K562 (cell line): ENCODE data around the gene SNX9. TPM values are rescaled to one million over a fixed set of nuclear protein-coding genes. Genes with fewer than 3 reads are reported as not detected.

ENCODE experiments used
- CHD1 ChIP-seq: fragments of 200-600 bp; sonication (generic); IDR thresholded peaks from one replicate; pipeline ENCODE4 v1.6.1; 2012; ENCODE audit warnings: mild to moderate bottlenecking, moderate library complexity, low read length, inconsistent platforms
- E2F5 ChIP-seq: sonication (generic); formaldehyde crosslinking; IDR thresholded peaks from 2 replicates; pipeline ENCODE4 v1.8.0; 2022; ENCODE audit warnings: mild to moderate bottlenecking, missing genetic modification reagents
- E4F1 ChIP-seq: fragments of 250-450 bp; sonication (Bioruptor Pico); IDR thresholded peaks from 2 replicates; pipeline ENCODE4 v1.5.0; 2021; ENCODE audit warnings: mild to moderate bottlenecking, borderline replicate concordance
- ELF1 ChIP-seq: fragments of 200-800 bp; sonication (Bioruptor generic); IDR thresholded peaks from 2 replicates; pipeline ENCODE4 v1.6.1; 2016; ENCODE audit warnings: missing genetic modification characterization, missing compliant biosample characterization
- ESRRA ChIP-seq: fragments of 450-650 bp; IDR thresholded peaks from 2 replicates; pipeline ENCODE4 v1.6.1; 2014; ENCODE audit warnings: low read depth, mild to moderate bottlenecking, moderate library complexity, borderline replicate concordance
- KLF13 ChIP-seq: fragments of 450-650 bp; IDR thresholded peaks from 2 replicates; pipeline ENCODE4 v1.6.1; 2016; ENCODE audit warnings: missing genetic modification characterization, low read depth, mild to moderate bottlenecking, missing compliant biosample characterization, moderate library complexity, borderline replicate concordance
- MECOM ChIP-seq: fragments of 250-450 bp; sonication (Bioruptor Pico); IDR thresholded peaks from 2 replicates; pipeline ENCODE4 v1.8.0; 2022; ENCODE audit warnings: inconsistent platforms
- RBM25 ChIP-seq: fragments of 200-400 bp; formaldehyde crosslinking; IDR thresholded peaks from 2 replicates; pipeline ENCODE4 v1.6.1; 2018; ENCODE audit warnings: low read length, low read depth, moderate library complexity; ENCODE audit not compliant: severe bottlenecking
- RCOR1 ChIP-seq, 2 experiments: IDR thresholded peaks; 2 replicates each; pipeline ENCODE4 v1.6.1; 2012; ENCODE audit warnings: low read depth in 2 of 2, low read length in 2 of 2, borderline replicate concordance in 1 of 2, improper control_type of control experiment in 1 of 2
- THRAP3 ChIP-seq: fragments of 450-650 bp; IDR thresholded peaks from 2 replicates; pipeline ENCODE4 v1.6.1; 2016; ENCODE audit warnings: mild to moderate bottlenecking, inconsistent platforms, borderline replicate concordance
- TSHZ1 ChIP-seq: fragments of 250-450 bp; sonication (Bioruptor Pico); IDR thresholded peaks from 2 replicates; pipeline ENCODE4 v1.4.0; 2020; ENCODE audit warnings: mild to moderate bottlenecking, moderate library complexity
- XRCC3 ChIP-seq: fragments of 450-650 bp; IDR thresholded peaks from 2 replicates; pipeline ENCODE4 v1.6.1; 2017; ENCODE audit warnings: mild to moderate bottlenecking, moderate library complexity
- ZC3H11A ChIP-seq: IDR thresholded peaks from 2 replicates; pipeline ENCODE4 v1.6.1; 2012; ENCODE audit warnings: low read depth, low read length, improper control_type of control experiment
- ZNF146 ChIP-seq: IDR thresholded peaks from one replicate; pipeline ENCODE4 v1.6.1; 2018; ENCODE audit warnings: missing compliant biosample characterization; ENCODE audit not compliant: unreplicated experiment
- polyA plus RNA-seq, 8 experiments: library from polyadenylated mRNA; depleted of rRNA in 4 of 8; stranded (reverse) in 5 of 8; unstranded in 3 of 8; fragments of >200 nt; fragmentation: Nextera tagmentation in 2 of 8; fragmentation: Illumina TruSeq in 1 of 8; extraction: Ambion mirVana in 2 of 8; extraction: Trizol in 1 of 8; gene quantifications; 2 replicates each; pipeline versions ENCODE4 v1.2.1 to v1.2.3, GENCODE V29; 2011 to 2014; ENCODE audit warnings: inconsistent platforms in 1 of 8, missing spikeins in 1 of 8
- total RNA-seq, 7 experiments: library from RNA; depleted of rRNA in 6 of 7; stranded (reverse); fragments of >200 nt in 6 of 7; fragmentation: Illumina TruSeq in 2 of 7; extraction: Trizol in 2 of 7; gene quantifications; 2 replicates each; pipeline versions ENCODE4 v1.2.1 to v1.2.3, GENCODE V29; 2011 to 2021; ENCODE audit warnings: low replicate concordance in 1 of 7
- TF ChIP-seq, protein P1 (sequence below): fragments of 450-650 bp; conservative IDR thresholded peaks from 2 replicates; pipeline ENCODE4 v1.6.1; 2016; ENCODE audit warnings: missing genetic modification characterization, low read depth, mild to moderate bottlenecking, missing compliant biosample characterization, moderate library complexity
- TF ChIP-seq, protein P2 (sequence below): fragments of 150-350 bp; IDR thresholded peaks from 2 replicates; pipeline ENCODE4 v1.6.1; 2014; ENCODE audit warnings: low read depth, mild to moderate bottlenecking, low read length, borderline replicate concordance

SNX9 gene
- total and polyA plus RNA-seq, 9 of the 15 experiments (the other 6 are each of a cell fraction or from before 2014, with no cell fraction given): 6.0 to 81.7 (median 57.1) TPM

- TF ChIP-seq ESRRA (peak; percentile 94), E2F5 (CRISPR knock-in tag) (no peak), KLF13 (tag) (no peak), RBM25 (no peak), CHD1 (no peak), ELF1 (no peak), TSHZ1 (CRISPR knock-in tag) (no peak), MECOM (peak; percentile 25; the same call in 1 of the 2 replicates), RCOR1 (IDR thresholded peaks at IDR 0.05; ENCODE audit: borderline replicate concordance in 1 of 2, low read depth in 2 of 2, low read length in 2 of 2) (peak in 1 of 2 experiments; percentile 85; a peak in 2 of 4 replicates), THRAP3 (no peak), ZC3H11A (no peak), XRCC3 (no peak), E4F1 (CRISPR knock-in tag) (no peak), ZNF146 (CRISPR knock-in tag) (no peak)
- TF ChIP-seq, protein P1, sequence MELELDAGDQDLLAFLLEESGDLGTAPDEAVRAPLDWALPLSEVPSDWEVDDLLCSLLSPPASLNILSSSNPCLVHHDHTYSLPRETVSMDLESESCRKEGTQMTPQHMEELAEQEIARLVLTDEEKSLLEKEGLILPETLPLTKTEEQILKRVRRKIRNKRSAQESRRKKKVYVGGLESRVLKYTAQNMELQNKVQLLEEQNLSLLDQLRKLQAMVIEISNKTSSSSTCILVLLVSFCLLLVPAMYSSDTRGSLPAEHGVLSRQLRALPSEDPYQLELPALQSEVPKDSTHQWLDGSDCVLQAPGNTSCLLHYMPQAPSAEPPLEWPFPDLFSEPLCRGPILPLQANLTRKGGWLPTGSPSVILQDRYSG (tag): no peak
- TF ChIP-seq, protein P2, sequence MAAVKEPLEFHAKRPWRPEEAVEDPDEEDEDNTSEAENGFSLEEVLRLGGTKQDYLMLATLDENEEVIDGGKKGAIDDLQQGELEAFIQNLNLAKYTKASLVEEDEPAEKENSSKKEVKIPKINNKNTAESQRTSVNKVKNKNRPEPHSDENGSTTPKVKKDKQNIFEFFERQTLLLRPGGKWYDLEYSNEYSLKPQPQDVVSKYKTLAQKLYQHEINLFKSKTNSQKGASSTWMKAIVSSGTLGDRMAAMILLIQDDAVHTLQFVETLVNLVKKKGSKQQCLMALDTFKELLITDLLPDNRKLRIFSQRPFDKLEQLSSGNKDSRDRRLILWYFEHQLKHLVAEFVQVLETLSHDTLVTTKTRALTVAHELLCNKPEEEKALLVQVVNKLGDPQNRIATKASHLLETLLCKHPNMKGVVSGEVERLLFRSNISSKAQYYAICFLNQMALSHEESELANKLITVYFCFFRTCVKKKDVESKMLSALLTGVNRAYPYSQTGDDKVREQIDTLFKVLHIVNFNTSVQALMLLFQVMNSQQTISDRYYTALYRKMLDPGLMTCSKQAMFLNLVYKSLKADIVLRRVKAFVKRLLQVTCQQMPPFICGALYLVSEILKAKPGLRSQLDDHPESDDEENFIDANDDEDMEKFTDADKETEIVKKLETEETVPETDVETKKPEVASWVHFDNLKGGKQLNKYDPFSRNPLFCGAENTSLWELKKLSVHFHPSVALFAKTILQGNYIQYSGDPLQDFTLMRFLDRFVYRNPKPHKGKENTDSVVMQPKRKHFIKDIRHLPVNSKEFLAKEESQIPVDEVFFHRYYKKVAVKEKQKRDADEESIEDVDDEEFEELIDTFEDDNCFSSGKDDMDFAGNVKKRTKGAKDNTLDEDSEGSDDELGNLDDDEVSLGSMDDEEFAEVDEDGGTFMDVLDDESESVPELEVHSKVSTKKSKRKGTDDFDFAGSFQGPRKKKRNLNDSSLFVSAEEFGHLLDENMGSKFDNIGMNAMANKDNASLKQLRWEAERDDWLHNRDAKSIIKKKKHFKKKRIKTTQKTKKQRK: no peak
These were observed 18.3 kb downstream of the SNX9 start (continued) for GRCh38 chr6:157841211-157841840.
